Brain microvascular endothelial cell (primary cell): Measurements from ENCODE around the gene SSBP1.

Experiments used
- DNase-seq: peaks from one replicate; pipeline ENCODE4 v3.0.0-alpha.2; 2020
- H3K27ac ChIP-seq: fragments of 250-450 bp; sonication (Bioruptor Pico); 2 replicates; pipeline ENCODE4 v1.5.1; 2020; ENCODE audit warnings: mild to moderate bottlenecking, moderate library complexity
- H3K27me3 ChIP-seq: fragments of 250-450 bp; sonication (Bioruptor Pico); replicated peaks from 2 replicates; pipeline ENCODE4 v1.5.1; 2020; ENCODE audit warnings: mild to moderate bottlenecking
- H3K36me3 ChIP-seq: fragments of 250-450 bp; sonication (Bioruptor Pico); replicated peaks from 2 replicates; pipeline ENCODE4 v1.5.1; 2020; ENCODE audit warnings: mild to moderate bottlenecking
- H3K4me3 ChIP-seq: 2 replicates; pipeline ENCODE4 v1.5.1; 2011; ENCODE audit warnings: low read depth, mild to moderate bottlenecking, control low read depth, low read length, moderate library complexity
- CTCF ChIP-seq: IDR thresholded peaks from 2 replicates; pipeline ENCODE4 v1.5.1; 2011; ENCODE audit warnings: low read depth, mild to moderate bottlenecking, moderate library complexity, low read length, control low read depth, inconsistent platforms; ENCODE audit errors: missing control alignments
- in situ Hi-C: cut with HindIII; loops from 2 replicates; pipeline ENCODE4 v1.10.0; 2017; ENCODE audit warnings: low sequenced_read_pairs, low pct_ligation_motif_present

The SSBP1 gene

DNA sequence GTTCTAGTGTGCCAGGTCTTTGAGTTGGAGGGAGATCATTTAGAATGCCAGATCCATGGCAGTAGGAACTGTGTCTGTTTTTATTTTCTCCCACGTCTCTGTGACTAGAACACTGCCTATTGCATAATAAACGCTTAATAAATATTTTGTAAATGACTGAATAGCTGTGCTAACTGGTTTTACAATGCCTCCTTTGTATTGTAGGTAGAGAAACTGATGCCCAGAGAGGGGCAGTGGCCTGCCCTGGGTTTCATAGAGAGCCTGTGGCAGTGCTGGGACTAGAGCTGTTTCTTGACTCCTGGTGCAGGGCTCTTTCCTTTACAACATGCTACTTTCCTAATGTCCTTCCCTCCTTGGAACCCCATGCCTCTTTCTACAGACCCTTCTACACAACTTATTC, 54.4 kb downstream of the SSBP1 start:
- no peak overlapping the region for H3K4me3 ChIP-seq
- no peak overlapping the region for H3K27ac ChIP-seq
- DNase-seq, result no peak
- no peaks in the 10 kb centered on the region for H3K27me3 ChIP-seq
- in situ Hi-C loops, result no loop called here
- no peaks in the 10 kb centered on the region for H3K36me3 ChIP-seq
- TF ChIP-seq CTCF, result no peak
